HG03175 (cell line): Measurements from ENCODE around the gene FKBP6.
"Not testable (repeated sequence)": the region's sequence is repeated elsewhere in the genome, so short reads cannot be mapped to it uniquely, and the experiment has no call there.

Experiments used
- ATAC-seq: cut with Tn5 transposase; IDR thresholded peaks from one replicate; pipeline ENCODE4 v1.9.1; 2021; ENCODE audit warnings: mild to moderate bottlenecking, moderate library complexity; ENCODE audit not compliant: unreplicated experiment

FKBP6 gene

GRCh38 chr7:73323434-73324080 is 4.4 kb upstream of the FKBP6 start:
- not testable (repeated sequence) for ATAC-seq

- ATAC-seq, result not testable (repeated sequence)
Measured at GRCh38 chr7:73324081-73324845, 3.7 kb upstream of the FKBP6 start.

DNA sequence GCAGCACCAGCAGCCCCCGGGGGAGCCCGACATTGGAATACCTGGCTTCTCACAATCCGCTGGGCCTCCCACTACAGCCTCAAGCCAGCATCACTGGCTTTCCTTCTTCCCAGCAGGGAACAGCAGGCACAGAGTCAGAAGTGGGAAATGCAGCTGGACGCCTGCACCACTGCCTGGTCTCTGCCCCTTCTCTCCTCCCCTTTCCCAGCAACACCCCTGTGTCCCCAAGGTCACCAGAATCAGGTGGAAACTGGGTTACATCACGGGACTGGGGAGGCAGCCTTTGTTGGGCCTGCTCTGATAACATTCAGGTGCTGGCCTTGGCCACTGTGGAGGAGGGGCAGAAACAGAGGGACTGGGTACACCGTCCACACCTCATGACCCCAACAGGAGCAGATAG is 2.5 kb upstream of the FKBP6 start:
- ATAC-seq, result not testable (repeated sequence)

DNA sequence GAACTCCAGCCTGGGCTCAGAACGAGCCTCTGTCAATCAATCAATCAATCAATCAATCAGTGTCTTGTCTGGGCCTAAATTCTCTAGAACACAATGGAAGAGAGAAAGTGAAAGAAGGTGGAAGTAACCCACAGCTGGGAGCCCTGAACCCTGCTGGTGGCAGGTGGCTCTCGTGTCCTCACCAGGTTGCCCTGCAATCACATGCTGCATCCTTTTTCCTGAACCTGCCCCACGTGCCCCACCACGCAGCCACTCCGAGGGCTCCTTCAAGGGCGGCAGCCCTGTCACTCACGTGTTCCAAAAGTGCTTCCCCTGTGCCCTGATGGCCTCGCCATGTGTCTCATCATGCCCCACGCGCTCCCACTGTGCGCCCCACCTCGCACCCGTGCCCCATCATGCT is 512 bp upstream of the FKBP6 start:
- ATAC-seq, result not testable (repeated sequence)

GRCh38 chr7:73328696-73329095 is 735 bp downstream of the FKBP6 start:
- ATAC-seq, result no peak

GRCh38 chr7:73329861-73330581 is 2.1 kb downstream of the FKBP6 start:
- no peak for ATAC-seq

DNA sequence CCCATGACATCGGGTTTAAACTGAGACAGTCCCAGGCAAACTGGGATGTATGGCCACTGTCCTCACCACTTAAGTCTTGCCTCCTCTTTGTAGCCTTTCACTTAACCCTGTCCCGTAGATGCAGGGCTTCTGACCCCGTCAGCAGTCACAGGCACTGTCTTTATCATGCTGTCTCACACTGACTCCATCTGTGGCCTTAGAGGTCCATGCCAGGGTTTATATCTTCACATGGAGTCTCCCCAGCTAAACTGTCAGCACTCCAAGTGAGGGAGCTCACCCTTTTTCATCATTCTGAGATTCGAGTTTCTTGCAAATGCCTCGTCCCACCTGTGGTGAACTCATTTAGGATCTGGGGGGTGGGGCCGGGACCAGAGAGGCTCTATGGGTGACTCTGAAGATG is 2.8 kb downstream of the FKBP6 start:
- no peak for ATAC-seq

GRCh38 chr7:73332447-73332846 is 4.5 kb downstream of the FKBP6 start:
- no peak for ATAC-seq

DNA sequence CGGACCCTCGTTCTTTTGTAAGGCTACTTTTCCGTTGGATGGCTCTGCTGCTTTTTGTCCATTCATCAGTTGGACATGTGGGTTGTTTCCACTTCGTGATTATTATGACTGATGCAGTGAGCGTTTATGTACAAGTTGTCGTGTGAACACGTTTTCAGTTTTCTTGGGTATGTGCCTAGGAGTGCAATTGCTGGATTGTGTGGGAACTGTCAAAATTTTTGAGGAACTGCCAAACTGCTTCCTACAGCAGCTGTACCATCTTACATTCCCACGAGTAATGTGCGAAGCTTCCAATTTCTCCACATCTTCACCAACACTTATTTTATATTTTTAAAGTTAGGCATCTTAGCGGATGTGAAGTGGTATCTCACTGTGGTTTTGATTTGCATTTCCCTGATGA is 10.4 kb downstream of the FKBP6 start:
- no peak for ATAC-seq

- ATAC-seq, result no peak
Measured at GRCh38 chr7:73340514-73340913, 12.6 kb downstream of the FKBP6 start.

DNA sequence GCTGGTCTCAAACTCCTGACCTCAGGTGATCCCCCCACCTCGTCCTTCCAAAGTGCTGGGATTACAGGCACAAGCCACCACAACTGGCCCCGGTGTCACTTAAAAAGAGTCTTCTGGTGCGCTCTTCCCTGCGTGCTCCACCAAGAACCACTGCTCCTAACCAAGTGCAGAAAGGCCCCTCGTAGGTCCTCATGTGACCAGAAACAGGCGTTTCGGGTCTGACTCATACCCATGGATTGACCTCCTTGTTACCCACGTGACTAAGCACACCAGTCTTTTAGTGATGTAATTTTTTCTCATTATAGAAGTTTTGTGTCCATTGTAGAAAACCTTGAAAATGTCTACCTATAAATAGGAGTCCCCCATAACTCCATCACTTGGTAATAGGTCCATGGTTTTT is 13.9 kb downstream of the FKBP6 start:
- no peak for ATAC-seq

GRCh38 chr7:73342645-73343044 is 14.7 kb downstream of the FKBP6 start:
- no peak for ATAC-seq

- ATAC-seq, result no peak
Measured at GRCh38 chr7:73343671-73344380, 15.9 kb downstream of the FKBP6 start.

GRCh38 chr7:73345538-73345937 is 17.6 kb downstream of the FKBP6 start:
- ATAC-seq, result no peak

GRCh38 chr7:73345951-73346350 is 18.0 kb downstream of the FKBP6 start:
- no peak for ATAC-seq

DNA sequence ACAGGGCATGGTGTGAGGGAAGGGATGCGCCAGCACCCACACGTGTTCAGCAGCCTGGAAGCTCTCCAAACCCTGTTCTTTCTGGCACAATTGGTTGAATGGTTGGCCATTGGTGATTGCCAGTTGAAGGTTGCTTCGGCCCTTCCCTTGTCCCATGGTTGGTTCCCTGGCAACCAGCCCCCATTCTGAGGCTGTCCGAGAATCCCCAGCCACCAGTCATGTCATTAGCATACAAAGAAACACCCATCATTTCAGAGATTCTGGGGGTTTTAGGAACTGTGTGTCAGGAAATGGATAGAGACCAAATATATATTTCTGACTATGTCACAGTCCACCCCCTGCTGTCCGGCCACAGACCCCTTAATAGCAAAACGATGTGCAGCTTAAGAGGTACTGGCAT is 21.8 kb downstream of the FKBP6 start:
- no peak for ATAC-seq

DNA sequence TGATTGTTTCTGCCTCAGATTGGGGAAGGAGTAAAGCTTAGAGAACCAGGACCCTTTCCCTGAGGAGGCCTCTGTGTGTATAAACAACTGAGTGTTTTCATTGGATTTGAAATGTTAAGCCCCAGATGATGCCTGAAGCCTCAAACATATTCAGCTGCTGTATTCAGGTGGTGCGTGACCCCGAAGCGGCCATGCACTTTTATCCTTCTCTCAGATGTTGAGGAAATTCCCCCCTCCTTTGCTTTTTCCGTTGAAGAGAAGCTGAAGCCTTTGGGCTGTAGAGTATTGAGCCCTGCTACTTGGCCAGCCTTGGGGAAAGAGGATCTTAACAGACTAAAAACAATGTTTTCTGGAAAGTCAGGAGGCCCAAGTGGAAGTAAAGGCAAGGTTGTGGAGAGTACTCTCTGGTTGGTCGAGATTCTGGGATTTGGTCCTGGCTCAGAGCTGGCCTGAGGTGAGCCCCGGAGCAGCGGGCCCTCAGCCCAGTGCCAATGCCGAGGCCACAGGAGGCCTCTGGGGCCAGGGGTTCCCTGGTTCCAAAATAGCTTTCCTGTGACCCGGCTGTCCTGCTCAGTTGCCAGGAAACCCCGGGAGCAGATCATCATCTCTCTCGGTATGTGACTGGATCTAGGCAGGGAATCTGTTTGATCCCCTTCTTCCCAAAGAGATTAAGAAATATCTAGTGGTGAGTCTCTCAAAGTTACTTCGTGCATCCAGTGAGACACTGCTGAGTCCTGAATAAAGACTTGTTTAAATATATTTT is 22.5 kb downstream of the FKBP6 start:
- no peak for ATAC-seq

- ATAC-seq, result no peak
Measured at GRCh38 chr7:73351447-73352167, 23.6 kb downstream of the FKBP6 start.

- ATAC-seq, result no peak
Measured at GRCh38 chr7:73352784-73353183, 24.8 kb downstream of the FKBP6 start.

- ATAC-seq, result no peak
Measured at GRCh38 chr7:73353243-73353642, 25.3 kb downstream of the FKBP6 start.
